ENCODE results near the gene GALNT9.

Gene GALNT9

GRCh38 chr12:132351751-132352495 is 22.5 kb upstream of the GALNT9 start:
- Histone ChIP-seq H3K27me3 (ENCODE audit: control insufficient read depth in 1 of 2, insufficient read depth in 1 of 2, low read length in 2 of 2) (peaks cover 0 to 76% of the 10 kb centered on the region in 2 experiments), H3K27ac (ENCODE audit: low read length, poor library complexity, severe bottlenecking) (no peak overlapping the region), H3K4me1 (ENCODE audit: control insufficient read depth, insufficient read depth, low read depth, low read length) (no peaks in the 10 kb centered on the region), H3K4me3 (ENCODE audit: insufficient read depth in 1 of 2, low read depth in 1 of 2, low read length in 2 of 2) (no peak overlapping the region), H3K79me1 (replicated peaks; ENCODE audit: low read length, poor library complexity, severe bottlenecking) (no peaks in the 10 kb centered on the region), H3K36me3 (ENCODE audit: control insufficient read depth in 1 of 2, insufficient read depth in 2 of 2, low read depth in 1 of 2, low read length in 2 of 2) (no peaks in the 10 kb centered on the region), H3K4me2 (ENCODE audit: low read length, poor library complexity, severe bottlenecking) (no peak overlapping the region), H3K23ac (ENCODE audit: low read length in 2 of 2) (no peak overlapping the region), H3K9ac (ENCODE audit: low read length) (no peak overlapping the region), H4K91ac (ENCODE audit: low read length) (no peak overlapping the region), H3K9me3 (ENCODE audit: control insufficient read depth, low read length) (no peaks in the 10 kb centered on the region), H2BK120ac (ENCODE audit: low read depth, low read length) (no peak overlapping the region), H2AK5ac (ENCODE audit: low read length, severe bottlenecking) (no peak overlapping the region), H2BK12ac (ENCODE audit: low read length in 2 of 2) (no peak overlapping the region), H3K18ac (ENCODE audit: low read depth in 1 of 2, low read length in 2 of 2) (no peak overlapping the region), H4K8ac (ENCODE audit: low read length) (no peak overlapping the region), H2AFZ (ENCODE audit: low read depth, low read length) (no peak overlapping the region), H2BK15ac (ENCODE audit: low read depth, poor library complexity, severe bottlenecking) (no peak overlapping the region), H2BK5ac (ENCODE audit: low read depth, low read length, poor library complexity, severe bottlenecking) (no peak overlapping the region), H3K4ac (ENCODE audit: low read depth in 1 of 2, low read length in 2 of 2) (no peak overlapping the region), H3K14ac (ENCODE audit: low read length in 2 of 2) (no peak overlapping the region)
- no peak for DNase-seq
- WGBS = 79% methylated on average over 24 of the region's 24 CpGs

- Histone ChIP-seq H3K9ac (ENCODE audit: low read length) (no peak overlapping the region), H3K4me2 (ENCODE audit: low read length, poor library complexity, severe bottlenecking) (no peak overlapping the region), H3K18ac (ENCODE audit: low read depth in 1 of 2, low read length in 2 of 2) (no peak overlapping the region), H2BK12ac (ENCODE audit: low read length in 2 of 2) (no peak overlapping the region), H3K23ac (ENCODE audit: low read length in 2 of 2) (no peak overlapping the region), H3K27ac (ENCODE audit: low read length, poor library complexity, severe bottlenecking) (no peak overlapping the region), H4K8ac (ENCODE audit: low read length) (no peak overlapping the region), H2AK5ac (ENCODE audit: low read length, severe bottlenecking) (no peak overlapping the region), H2BK5ac (ENCODE audit: low read depth, low read length, poor library complexity, severe bottlenecking) (no peak overlapping the region), H3K36me3 (ENCODE audit: control insufficient read depth in 1 of 2, insufficient read depth in 2 of 2, low read depth in 1 of 2, low read length in 2 of 2) (no peaks in the 10 kb centered on the region), H3K4me3 (ENCODE audit: insufficient read depth in 1 of 2, low read depth in 1 of 2, low read length in 2 of 2) (no peak overlapping the region), H3K9me3 (ENCODE audit: control insufficient read depth, low read length) (no peaks in the 10 kb centered on the region), H3K4ac (ENCODE audit: low read depth in 1 of 2, low read length in 2 of 2) (no peak overlapping the region), H2AFZ (ENCODE audit: low read depth, low read length) (no peak overlapping the region), H3K14ac (ENCODE audit: low read length in 2 of 2) (no peak overlapping the region), H3K27me3 (ENCODE audit: control insufficient read depth in 1 of 2, insufficient read depth in 1 of 2, low read length in 2 of 2) (peaks cover 0 to 84% of the 10 kb centered on the region in 2 experiments), H2BK120ac (ENCODE audit: low read depth, low read length) (no peak overlapping the region), H3K79me1 (replicated peaks; ENCODE audit: low read length, poor library complexity, severe bottlenecking) (no peaks in the 10 kb centered on the region), H4K91ac (ENCODE audit: low read length) (no peak overlapping the region), H3K4me1 (ENCODE audit: control insufficient read depth, insufficient read depth, low read depth, low read length) (no peaks in the 10 kb centered on the region), H2BK15ac (ENCODE audit: low read depth, poor library complexity, severe bottlenecking) (no peak overlapping the region)
- no peak for DNase-seq
- 66% methylated on average over 1 of the region's 1 CpG for WGBS
These were observed 20.2 kb upstream of the GALNT9 start for GRCh38 chr12:132349501-132350131.

- no peak overlapping the region for H2BK120ac ChIP-seq (ENCODE audit: low read depth, low read length)
- H3K4me3 ChIP-seq (ENCODE audit: insufficient read depth in 1 of 2, low read depth in 1 of 2, low read length in 2 of 2) = no peak overlapping the region
- H2AFZ ChIP-seq (ENCODE audit: low read depth, low read length) = no peak overlapping the region
- no peak overlapping the region for H3K23ac ChIP-seq (ENCODE audit: low read length in 2 of 2)
- H2BK15ac ChIP-seq (ENCODE audit: low read depth, poor library complexity, severe bottlenecking) = no peak overlapping the region
- H3K79me1 ChIP-seq (replicated peaks; ENCODE audit: low read length, poor library complexity, severe bottlenecking) = no peaks in the 10 kb centered on the region
- no peak overlapping the region for H4K8ac ChIP-seq (ENCODE audit: low read length)
- H4K91ac ChIP-seq (ENCODE audit: low read length) = no peak overlapping the region
- H3K27ac ChIP-seq (ENCODE audit: low read length, poor library complexity, severe bottlenecking) = no peak overlapping the region
- H2BK12ac ChIP-seq (ENCODE audit: low read length in 2 of 2) = no peak overlapping the region
- no peak overlapping the region for H3K4ac ChIP-seq (ENCODE audit: low read depth in 1 of 2, low read length in 2 of 2)
- no peaks in the 10 kb centered on the region for H3K36me3 ChIP-seq (ENCODE audit: control insufficient read depth in 1 of 2, insufficient read depth in 2 of 2, low read depth in 1 of 2, low read length in 2 of 2)
- no peak overlapping the region for H3K9ac ChIP-seq (ENCODE audit: low read length)
- H3K14ac ChIP-seq (ENCODE audit: low read length in 2 of 2) = no peak overlapping the region
- no peak for DNase-seq
- no peak overlapping the region for H2BK5ac ChIP-seq (ENCODE audit: low read depth, low read length, poor library complexity, severe bottlenecking)
- H3K18ac ChIP-seq (ENCODE audit: low read depth in 1 of 2, low read length in 2 of 2) = no peak overlapping the region
- no peak overlapping the region for H3K4me2 ChIP-seq (ENCODE audit: low read length, poor library complexity, severe bottlenecking)
- no peaks in the 10 kb centered on the region for H3K9me3 ChIP-seq (ENCODE audit: control insufficient read depth, low read length)
- H3K4me1 ChIP-seq (ENCODE audit: control insufficient read depth, insufficient read depth, low read depth, low read length) = no peaks in the 10 kb centered on the region
- 87% methylated on average over 14 of the region's 14 CpGs for WGBS
- H3K27me3 ChIP-seq (ENCODE audit: control insufficient read depth in 1 of 2, insufficient read depth in 1 of 2, low read length in 2 of 2) = peaks cover 0 to 84% of the 10 kb centered on the region in 2 experiments
- H2AK5ac ChIP-seq (ENCODE audit: low read length, severe bottlenecking) = no peak overlapping the region
These were observed 18.8 kb upstream of the GALNT9 start for GRCh38 chr12:132348176-132348575.

- H3K4me3 ChIP-seq (ENCODE audit: insufficient read depth in 1 of 2, low read depth in 1 of 2, low read length in 2 of 2) = no peak overlapping the region
- H3K4me1 ChIP-seq (ENCODE audit: control insufficient read depth, insufficient read depth, low read depth, low read length) = no peaks in the 10 kb centered on the region
- H3K27me3 ChIP-seq (ENCODE audit: control insufficient read depth in 1 of 2, insufficient read depth in 1 of 2, low read length in 2 of 2) = peaks cover 0 to 87% of the 10 kb centered on the region in 2 experiments
- no peak overlapping the region for H3K4ac ChIP-seq (ENCODE audit: low read depth in 1 of 2, low read length in 2 of 2)
- no peak overlapping the region for H3K27ac ChIP-seq (ENCODE audit: low read length, poor library complexity, severe bottlenecking)
- no peak overlapping the region for H4K91ac ChIP-seq (ENCODE audit: low read length)
- no peak overlapping the region for H3K4me2 ChIP-seq (ENCODE audit: low read length, poor library complexity, severe bottlenecking)
- H2AK5ac ChIP-seq (ENCODE audit: low read length, severe bottlenecking) = no peak overlapping the region
- H2BK120ac ChIP-seq (ENCODE audit: low read depth, low read length) = no peak overlapping the region
- no peak overlapping the region for H3K23ac ChIP-seq (ENCODE audit: low read length in 2 of 2)
- H3K36me3 ChIP-seq (ENCODE audit: control insufficient read depth in 1 of 2, insufficient read depth in 2 of 2, low read depth in 1 of 2, low read length in 2 of 2) = no peaks in the 10 kb centered on the region
- H3K9me3 ChIP-seq (ENCODE audit: control insufficient read depth, low read length) = no peaks in the 10 kb centered on the region
- no peak overlapping the region for H3K18ac ChIP-seq (ENCODE audit: low read depth in 1 of 2, low read length in 2 of 2)
- no peak for DNase-seq
- no peak overlapping the region for H3K9ac ChIP-seq (ENCODE audit: low read length)
- 89% methylated on average over 33 of the region's 33 CpGs for WGBS
- H4K8ac ChIP-seq (ENCODE audit: low read length) = no peak overlapping the region
- H3K14ac ChIP-seq (ENCODE audit: low read length in 2 of 2) = no peak overlapping the region
- H2AFZ ChIP-seq (ENCODE audit: low read depth, low read length) = no peak overlapping the region
- H2BK15ac ChIP-seq (ENCODE audit: low read depth, poor library complexity, severe bottlenecking) = no peak overlapping the region
- no peak overlapping the region for H2BK5ac ChIP-seq (ENCODE audit: low read depth, low read length, poor library complexity, severe bottlenecking)
- H3K79me1 ChIP-seq (replicated peaks; ENCODE audit: low read length, poor library complexity, severe bottlenecking) = no peaks in the 10 kb centered on the region
- H2BK12ac ChIP-seq (ENCODE audit: low read length in 2 of 2) = no peak overlapping the region
These were observed 17.9 kb upstream of the GALNT9 start for GRCh38 chr12:132347176-132347855.
